ENCODE measurements around the gene SVEP1. TPM values are rescaled to one million over a fixed set of nuclear protein-coding genes. Genes with fewer than 3 reads are reported as not detected.
"Not testable (repeated sequence)": the region's sequence is repeated elsewhere in the genome, so short reads cannot be mapped to it uniquely, and the experiment has no call there.

SVEP1 gene
- total RNA-seq, 1 experiment from 2014 or later = not detected

GRCh38 chr9:110531241-110531640, 48.3 kb downstream of the SVEP1 start:
- not testable (repeated sequence) for DNase-seq (ENCODE audit: low read depth in 1 of 2, low spot score in 2 of 2); H3K36me3 ChIP-seq; H3K4me1 ChIP-seq (replicated peaks); H3K9me3 ChIP-seq (replicated peaks); H3K27ac ChIP-seq; H3K27me3 ChIP-seq (replicated peaks); H3K4me3 ChIP-seq

DNA sequence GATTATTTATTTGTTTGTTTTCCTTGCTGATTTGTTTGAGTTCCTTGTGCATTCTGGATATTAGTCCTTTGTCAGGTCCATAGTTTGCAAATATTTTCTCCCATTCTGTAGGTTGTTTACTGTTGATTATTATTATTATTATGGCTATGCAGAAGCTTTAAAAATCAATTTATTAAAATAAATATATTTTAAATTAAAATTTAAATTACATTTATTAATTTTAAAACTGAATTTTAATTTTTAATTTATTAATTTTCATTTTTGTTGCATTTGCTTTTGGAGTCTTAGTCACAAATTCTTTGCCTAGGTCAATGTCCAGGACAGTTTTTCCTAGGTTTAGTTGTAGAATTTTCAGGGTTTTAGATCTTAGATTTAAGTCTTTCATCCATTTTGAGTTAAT, 50.9 kb downstream of the SVEP1 start:
- DNase-seq (ENCODE audit: low read depth in 1 of 2, low spot score in 2 of 2) = no peak

GRCh38 chr9:110526426-110526825, 53.1 kb downstream of the SVEP1 start:
- Histone ChIP-seq H3K9me3 (replicated peaks) (no peaks in the 10 kb centered on the region), H3K4me3 (no peak overlapping the region), H3K27me3 (replicated peaks) (no peaks in the 10 kb centered on the region), H3K4me1 (replicated peaks) (no peaks in the 10 kb centered on the region), H3K27ac (no peak overlapping the region), H3K36me3 (no peaks in the 10 kb centered on the region)
- DNase-seq (ENCODE audit: low read depth in 1 of 2, low spot score in 2 of 2) = no peak

More for the DNA sequence above, 50.9 kb downstream of the SVEP1 start:
- no peaks in the 10 kb centered on the region for H3K27me3 ChIP-seq (replicated peaks)
- no peak overlapping the region for H3K4me3 ChIP-seq
- no peaks in the 10 kb centered on the region for H3K36me3 ChIP-seq
- no peaks in the 10 kb centered on the region for H3K4me1 ChIP-seq (replicated peaks)
- H3K27ac ChIP-seq = no peak overlapping the region
- no peaks in the 10 kb centered on the region for H3K9me3 ChIP-seq (replicated peaks)

GRCh38 chr9:110521206-110521605, 58.3 kb downstream of the SVEP1 start:
- Histone ChIP-seq H3K36me3 (no peaks in the 10 kb centered on the region), H3K9me3 (replicated peaks) (no peaks in the 10 kb centered on the region), H3K27ac (no peak overlapping the region), H3K4me3 (no peak overlapping the region), H3K27me3 (replicated peaks) (0 out of 2 replicates have a peak, but pooled peaks cover 7% of the 10 kb centered on the region), H3K4me1 (replicated peaks) (no peaks in the 10 kb centered on the region)
- DNase-seq (ENCODE audit: low read depth in 1 of 2, low spot score in 2 of 2) = no peak

DNA sequence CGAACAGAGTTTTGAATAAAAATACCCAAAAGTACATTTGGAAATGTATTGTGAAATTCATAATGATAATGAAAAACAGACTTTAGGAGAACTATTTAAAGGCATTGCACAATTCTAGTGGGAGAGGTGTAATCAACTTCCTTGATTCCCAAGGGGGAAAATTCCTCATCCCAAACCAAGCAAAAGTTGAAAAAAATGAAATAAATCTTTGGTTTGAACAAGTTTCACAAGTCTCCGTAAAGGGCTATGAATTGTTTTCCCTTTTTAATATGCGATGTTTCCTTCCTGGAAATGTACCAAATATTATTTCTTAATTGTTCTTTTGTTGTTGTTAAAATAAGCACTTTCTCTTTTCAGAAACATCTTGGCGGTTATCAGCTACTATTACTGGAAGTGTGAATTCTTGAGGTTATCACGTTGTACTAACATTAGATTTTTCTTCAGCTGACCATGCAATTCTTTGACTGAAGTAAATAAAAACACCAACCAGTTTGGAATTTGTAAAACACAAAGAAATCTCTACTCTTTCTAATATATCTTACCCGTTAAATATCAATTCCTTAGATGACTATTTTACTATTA, 59.3 kb downstream of the SVEP1 start:
- no peak for DNase-seq (ENCODE audit: low read depth in 1 of 2, low spot score in 2 of 2)
- Histone ChIP-seq H3K27ac (no peak overlapping the region), H3K9me3 (replicated peaks) (no peaks in the 10 kb centered on the region), H3K4me1 (replicated peaks) (no peaks in the 10 kb centered on the region), H3K27me3 (replicated peaks) (0 out of 2 replicates have a peak, but pooled peaks cover 7% of the 10 kb centered on the region), H3K4me3 (no peak overlapping the region), H3K36me3 (no peaks in the 10 kb centered on the region)

DNA sequence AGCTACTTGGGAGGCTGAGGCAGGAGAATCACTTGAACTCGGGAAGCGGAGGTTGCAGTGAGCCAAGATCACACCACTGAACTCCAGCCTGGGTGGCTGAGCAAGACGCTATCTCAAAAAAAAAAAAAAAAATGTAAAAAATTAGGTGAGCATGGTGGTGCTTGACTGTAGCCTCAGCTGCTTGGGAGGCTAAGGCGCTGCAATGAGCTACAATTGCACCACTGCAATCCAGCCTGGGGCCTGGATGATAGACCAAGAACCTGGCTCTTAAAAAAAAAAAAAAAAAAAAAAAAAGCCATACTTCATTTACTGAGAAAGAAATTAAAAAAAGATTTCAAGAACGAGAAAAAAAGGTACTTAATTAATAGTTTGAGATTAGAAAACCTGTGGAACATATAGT, 62.1 kb downstream of the SVEP1 start:
- Histone ChIP-seq H3K9me3 (replicated peaks) (no peaks in the 10 kb centered on the region), H3K27ac (no peak overlapping the region), H3K27me3 (replicated peaks) (0 out of 2 replicates have a peak, but pooled peaks cover 7% of the 10 kb centered on the region), H3K36me3 (no peaks in the 10 kb centered on the region), H3K4me1 (replicated peaks) (no peaks in the 10 kb centered on the region), H3K4me3 (no peak overlapping the region)
- DNase-seq (ENCODE audit: low read depth in 1 of 2, low spot score in 2 of 2) = no peak

GRCh38 chr9:110514897-110515296, 64.6 kb downstream of the SVEP1 start:
- Histone ChIP-seq H3K4me1 (replicated peaks) (no peaks in the 10 kb centered on the region), H3K27ac (no peak overlapping the region), H3K4me3 (no peak overlapping the region), H3K9me3 (replicated peaks) (no peaks in the 10 kb centered on the region), H3K27me3 (replicated peaks) (0 out of 2 replicates have a peak, but pooled peaks cover 4% of the 10 kb centered on the region), H3K36me3 (no peaks in the 10 kb centered on the region)
- no peak for DNase-seq (ENCODE audit: low read depth in 1 of 2, low spot score in 2 of 2)

DNA sequence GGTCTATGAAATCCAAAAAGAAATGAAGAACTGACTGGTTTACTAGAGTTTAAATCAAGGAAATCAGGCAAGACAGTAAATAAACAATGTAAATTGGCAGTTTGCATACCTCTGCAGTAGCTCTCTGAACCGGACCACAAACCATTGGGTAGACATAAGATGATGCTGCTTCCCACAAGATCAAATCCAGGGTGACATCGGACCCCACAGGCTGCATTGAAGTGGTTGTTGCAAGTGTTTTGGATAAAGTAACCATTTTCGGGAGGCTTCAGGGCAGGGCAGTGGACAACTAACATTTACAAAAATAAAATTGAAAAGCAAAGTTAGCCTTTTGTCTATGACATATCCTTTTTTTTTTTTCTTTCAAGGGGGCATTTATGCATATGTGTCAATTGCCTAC, 66.7 kb downstream of the SVEP1 start:
- H3K27me3 ChIP-seq (replicated peaks) = 0 out of 2 replicates have a peak, but pooled peaks cover 4% of the 10 kb centered on the region
- H3K4me3 ChIP-seq = no peak overlapping the region
- H3K4me1 ChIP-seq (replicated peaks) = no peaks in the 10 kb centered on the region
- H3K9me3 ChIP-seq (replicated peaks) = no peaks in the 10 kb centered on the region
- H3K27ac ChIP-seq = no peak overlapping the region
- no peak for DNase-seq (ENCODE audit: low read depth in 1 of 2, low spot score in 2 of 2)
- no peaks in the 10 kb centered on the region for H3K36me3 ChIP-seq

DNA sequence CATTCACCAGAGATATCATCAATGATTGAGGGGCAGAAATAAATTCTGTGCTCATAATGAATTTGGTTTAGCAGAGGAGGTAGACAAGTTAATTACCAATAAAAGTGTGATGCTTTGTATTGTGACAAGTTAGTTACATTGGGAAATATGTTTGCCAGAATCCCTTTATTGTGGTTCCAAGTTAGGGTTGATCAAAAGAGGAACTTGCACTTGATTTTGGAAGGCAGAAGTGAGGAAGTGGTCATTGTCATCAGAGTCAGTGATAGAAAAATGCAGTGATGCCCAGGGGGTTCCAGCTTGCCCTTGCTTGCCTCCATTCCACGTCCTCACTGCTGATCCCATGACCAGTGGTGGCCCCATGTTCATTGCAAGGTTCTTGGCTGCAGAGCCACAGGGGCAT, 69.7 kb downstream of the SVEP1 start:
- no peaks in the 10 kb centered on the region for H3K36me3 ChIP-seq
- 0 out of 2 replicates have a peak, but pooled peaks cover 4% of the 10 kb centered on the region for H3K27me3 ChIP-seq (replicated peaks)
- H3K4me3 ChIP-seq = no peak overlapping the region
- H3K9me3 ChIP-seq (replicated peaks) = no peaks in the 10 kb centered on the region
- no peak for DNase-seq (ENCODE audit: low read depth in 1 of 2, low spot score in 2 of 2)
- no peak overlapping the region for H3K27ac ChIP-seq
- no peaks in the 10 kb centered on the region for H3K4me1 ChIP-seq (replicated peaks)

GRCh38 chr9:110502842-110503241, 76.7 kb downstream of the SVEP1 start:
- no peaks in the 10 kb centered on the region for H3K27me3 ChIP-seq (replicated peaks)
- H3K36me3 ChIP-seq = no peaks in the 10 kb centered on the region
- H3K4me3 ChIP-seq = no peak overlapping the region
- H3K4me1 ChIP-seq (replicated peaks) = no peaks in the 10 kb centered on the region
- no peaks in the 10 kb centered on the region for H3K9me3 ChIP-seq (replicated peaks)
- H3K27ac ChIP-seq = no peak overlapping the region
- DNase-seq (ENCODE audit: low read depth in 1 of 2, low spot score in 2 of 2) = no peak

- no peak overlapping the region for H3K4me3 ChIP-seq
- H3K27ac ChIP-seq = no peak overlapping the region
- H3K27me3 ChIP-seq (replicated peaks) = no peaks in the 10 kb centered on the region
- H3K9me3 ChIP-seq (replicated peaks) = no peaks in the 10 kb centered on the region
- H3K4me1 ChIP-seq (replicated peaks) = no peaks in the 10 kb centered on the region
- DNase-seq (ENCODE audit: low read depth in 1 of 2, low spot score in 2 of 2) = no peak
- H3K36me3 ChIP-seq = no peaks in the 10 kb centered on the region
These were observed 79.9 kb downstream of the SVEP1 start for GRCh38 chr9:110499608-110500007.

DNA sequence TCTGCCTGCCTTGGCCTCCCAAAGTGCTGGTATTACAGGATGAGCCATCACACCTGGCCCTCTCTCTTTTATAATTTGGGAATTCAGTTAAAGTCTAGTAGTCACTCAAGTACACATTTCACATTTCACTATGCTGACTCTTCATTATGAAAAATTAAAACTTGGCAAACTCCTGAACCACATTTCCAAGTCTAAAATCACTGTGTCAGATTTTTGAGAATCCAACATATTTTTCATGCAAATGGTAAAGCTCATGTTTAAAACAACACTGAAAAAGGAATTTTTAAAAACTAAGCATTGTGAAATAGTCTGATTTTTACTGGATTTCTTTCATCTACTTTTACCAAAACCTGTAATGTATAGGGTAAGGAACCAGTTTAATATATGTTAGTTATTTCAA, 92.3 kb downstream of the SVEP1 start:
- H3K9me3 ChIP-seq (replicated peaks) = no peaks in the 10 kb centered on the region
- no peak overlapping the region for H3K27ac ChIP-seq
- H3K4me1 ChIP-seq (replicated peaks) = no peaks in the 10 kb centered on the region
- H3K4me3 ChIP-seq = no peak overlapping the region
- H3K27me3 ChIP-seq (replicated peaks) = no peaks in the 10 kb centered on the region; the same call in 1 of the 2 replicates
- DNase-seq (ENCODE audit: low read depth in 1 of 2, low spot score in 2 of 2) = no peak
- H3K36me3 ChIP-seq = no peaks in the 10 kb centered on the region

GRCh38 chr9:110486218-110486617, 93.3 kb downstream of the SVEP1 start:
- Histone ChIP-seq H3K9me3 (replicated peaks) (no peaks in the 10 kb centered on the region), H3K36me3 (no peaks in the 10 kb centered on the region), H3K4me3 (no peak overlapping the region), H3K27ac (no peak overlapping the region), H3K27me3 (replicated peaks) (no peaks in the 10 kb centered on the region; the same call in 1 of the 2 replicates), H3K4me1 (replicated peaks) (no peaks in the 10 kb centered on the region)
- DNase-seq (ENCODE audit: low read depth in 1 of 2, low spot score in 2 of 2) = no peak

GRCh38 chr9:110479481-110479880, 100.1 kb downstream of the SVEP1 start:
- H3K9me3 ChIP-seq (replicated peaks) = no peaks in the 10 kb centered on the region
- H3K4me1 ChIP-seq (replicated peaks) = no peaks in the 10 kb centered on the region
- no peak for DNase-seq (ENCODE audit: low read depth in 1 of 2, low spot score in 2 of 2)
- H3K27me3 ChIP-seq (replicated peaks) = no peaks in the 10 kb centered on the region
- no peak overlapping the region for H3K4me3 ChIP-seq
- H3K27ac ChIP-seq = no peak overlapping the region
- H3K36me3 ChIP-seq = no peaks in the 10 kb centered on the region

GRCh38 chr9:110476251-110476650, 103.3 kb downstream of the SVEP1 start:
- Histone ChIP-seq H3K4me3 (no peak overlapping the region), H3K36me3 (no peaks in the 10 kb centered on the region), H3K4me1 (replicated peaks) (no peaks in the 10 kb centered on the region), H3K27ac (no peak overlapping the region), H3K27me3 (replicated peaks) (no peaks in the 10 kb centered on the region), H3K9me3 (replicated peaks) (no peaks in the 10 kb centered on the region)
- DNase-seq (ENCODE audit: low read depth in 1 of 2, low spot score in 2 of 2) = no peak
